Uterus (tissue), 2 donors: ENCODE data around the gene CTTNBP2NL.

Source experiments
- CTCF ChIP-seq, 4 experiments: fragments of 200-600 bp in 2 of 4; fragments of 450-650 bp in 2 of 4; sonication (generic) in 2 of 4; IDR thresholded peaks; one replicate each; pipeline ENCODE4 v1.5.1; 2016 to 2019; ENCODE audit warnings: antibody characterized with exemption in 4 of 4, mild to moderate bottlenecking in 2 of 4, moderate library complexity in 1 of 4
- POLR2A ChIP-seq, 2 donors: fragments of 450-650 bp; IDR thresholded peaks; one replicate each; pipeline ENCODE4 v1.6.1; 2016; ENCODE audit warnings: antibody characterized with exemption in 2 of 2, mild to moderate bottlenecking in 1 of 2, moderate library complexity in 1 of 2

GRCh38 chr1:112445596-112445995, 49.6 kb downstream of the CTTNBP2NL start:
- TF ChIP-seq CTCF (IDR thresholded peaks at IDR 0.05) (no peak), POLR2A (IDR thresholded peaks at IDR 0.05) (no peak)
